HG02885 (cell line): ENCODE measurements around the gene ANKMY1.
"Not testable (repeated sequence)": the region's sequence is repeated elsewhere in the genome, so short reads cannot be mapped to it uniquely, and the experiment has no call there.

ENCODE experiments used
- ATAC-seq: cut with Tn5 transposase; IDR thresholded peaks from one replicate; pipeline ENCODE4 v1.9.1; 2021; ENCODE audit warnings: mild to moderate bottlenecking; ENCODE audit not compliant: unreplicated experiment, poor library complexity

Gene ANKMY1

DNA sequence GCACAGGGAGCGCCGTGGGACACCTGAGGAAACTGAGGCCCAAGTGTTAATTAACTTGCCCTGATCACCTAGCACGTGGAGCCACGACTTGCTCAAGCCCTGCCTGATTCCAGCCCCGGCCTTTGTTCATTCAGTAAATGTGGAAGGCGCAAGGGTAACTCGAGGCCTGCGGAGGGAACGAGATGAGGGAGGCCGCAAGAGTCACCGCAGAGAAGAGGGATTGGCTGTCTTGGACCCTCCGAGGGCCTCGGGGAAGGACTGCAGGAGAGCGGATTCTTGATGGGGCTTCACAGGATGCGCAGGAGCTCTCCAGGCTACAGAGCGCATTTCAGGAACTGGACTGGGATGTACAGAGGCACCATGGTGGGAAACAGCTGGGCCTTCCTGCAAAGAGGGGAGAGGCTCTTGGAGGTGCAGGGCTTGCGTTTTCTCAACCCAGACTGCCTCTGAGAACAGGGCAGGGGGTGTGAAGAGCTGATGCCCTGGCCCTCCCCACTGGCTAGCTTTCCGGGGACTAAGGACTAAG is 511 bp upstream of the ANKMY1 start:
- no peak for ATAC-seq

DNA sequence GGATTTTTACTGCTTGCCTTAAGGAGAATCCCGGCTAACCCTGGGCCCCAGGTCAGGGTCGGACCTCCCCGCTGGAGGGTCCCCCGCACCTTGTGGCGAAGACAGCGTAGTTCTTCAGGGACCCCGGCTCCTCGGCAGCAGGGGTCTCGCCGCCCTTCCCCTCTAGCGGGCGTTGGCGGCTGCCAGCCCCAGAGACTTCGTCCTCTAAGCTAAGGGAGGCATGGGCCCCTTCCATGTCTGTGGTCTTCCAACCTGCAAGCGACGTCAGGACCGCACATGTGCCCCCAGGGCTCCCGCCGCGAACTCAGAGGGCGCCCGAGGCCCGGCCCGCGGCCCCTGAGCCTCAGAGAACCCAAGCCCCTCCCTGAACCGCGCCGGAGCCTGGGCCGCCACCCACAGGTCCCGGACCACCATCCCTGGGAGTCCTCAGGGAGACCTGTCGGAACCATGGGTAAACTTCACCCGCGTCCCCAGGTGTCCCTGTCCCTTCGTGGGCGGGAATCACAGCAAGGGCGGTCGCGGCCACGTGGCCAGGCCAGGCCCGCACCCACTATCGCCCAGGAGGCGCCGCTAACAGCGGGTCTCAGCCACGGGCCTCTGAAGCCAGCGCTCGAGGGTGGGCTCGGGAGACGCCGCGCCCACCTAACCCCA is 562 bp downstream of the ANKMY1 start:
- no peak for ATAC-seq

DNA sequence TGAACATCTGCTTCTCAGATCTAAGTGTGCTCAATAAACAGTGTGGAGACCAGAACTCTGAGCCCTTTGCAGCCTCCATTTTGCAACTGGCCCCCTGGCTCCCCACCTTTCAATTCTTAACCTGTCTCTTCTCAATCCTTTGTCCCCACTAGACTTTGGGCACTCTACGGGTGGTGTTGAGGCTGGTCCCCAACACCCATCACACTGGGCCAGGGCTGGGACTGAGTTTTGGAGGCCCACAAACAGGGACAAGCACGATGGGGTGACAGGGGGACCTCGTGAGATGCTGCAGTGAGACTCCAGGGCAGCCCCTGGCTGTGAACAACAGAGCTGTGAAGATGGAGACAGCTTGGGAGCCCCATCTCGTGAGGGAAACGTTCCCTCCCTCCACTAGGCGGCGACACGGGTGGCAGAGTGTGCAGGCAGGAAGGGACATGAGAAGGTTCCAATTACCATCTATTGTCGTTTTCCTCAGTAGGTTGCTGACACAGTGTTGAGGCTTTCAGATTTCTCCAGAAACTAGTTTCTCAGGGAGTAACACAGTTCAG is 1.2 kb downstream of the ANKMY1 start:
- ATAC-seq: no peak

DNA sequence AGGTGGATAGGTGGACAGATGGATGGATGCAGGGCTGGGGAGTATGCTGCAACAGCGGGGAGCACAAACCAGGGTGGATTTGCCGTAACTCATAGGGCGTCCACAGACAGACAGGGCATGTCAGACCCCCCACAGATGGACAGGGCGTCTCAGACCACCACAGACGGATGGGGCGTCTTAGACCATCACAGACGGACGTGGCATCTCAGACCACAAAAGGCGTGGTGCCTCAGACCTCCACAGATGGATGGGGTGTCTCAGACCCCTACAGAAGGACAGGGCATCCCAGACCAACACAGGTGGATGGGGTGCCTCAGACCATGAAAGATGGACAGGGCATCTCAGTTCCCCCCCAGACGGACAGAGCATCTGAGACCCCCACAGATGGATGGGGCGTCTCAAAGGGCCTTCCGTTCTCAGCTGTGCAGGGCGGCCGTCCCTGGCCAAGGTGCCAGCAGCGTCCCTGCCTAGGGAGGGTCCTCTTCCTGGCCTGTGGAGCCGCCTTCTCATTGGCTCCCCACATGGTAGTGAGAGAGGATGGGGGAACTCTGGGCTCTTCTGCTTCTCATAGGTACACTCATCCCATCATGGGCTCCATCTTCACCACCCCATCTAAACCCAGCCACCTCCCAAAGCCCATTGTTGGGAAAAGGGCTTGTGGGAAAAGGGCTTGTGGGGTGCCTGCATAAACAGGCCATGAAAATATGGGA is 2.1 kb downstream of the ANKMY1 start:
- no peak for ATAC-seq

DNA sequence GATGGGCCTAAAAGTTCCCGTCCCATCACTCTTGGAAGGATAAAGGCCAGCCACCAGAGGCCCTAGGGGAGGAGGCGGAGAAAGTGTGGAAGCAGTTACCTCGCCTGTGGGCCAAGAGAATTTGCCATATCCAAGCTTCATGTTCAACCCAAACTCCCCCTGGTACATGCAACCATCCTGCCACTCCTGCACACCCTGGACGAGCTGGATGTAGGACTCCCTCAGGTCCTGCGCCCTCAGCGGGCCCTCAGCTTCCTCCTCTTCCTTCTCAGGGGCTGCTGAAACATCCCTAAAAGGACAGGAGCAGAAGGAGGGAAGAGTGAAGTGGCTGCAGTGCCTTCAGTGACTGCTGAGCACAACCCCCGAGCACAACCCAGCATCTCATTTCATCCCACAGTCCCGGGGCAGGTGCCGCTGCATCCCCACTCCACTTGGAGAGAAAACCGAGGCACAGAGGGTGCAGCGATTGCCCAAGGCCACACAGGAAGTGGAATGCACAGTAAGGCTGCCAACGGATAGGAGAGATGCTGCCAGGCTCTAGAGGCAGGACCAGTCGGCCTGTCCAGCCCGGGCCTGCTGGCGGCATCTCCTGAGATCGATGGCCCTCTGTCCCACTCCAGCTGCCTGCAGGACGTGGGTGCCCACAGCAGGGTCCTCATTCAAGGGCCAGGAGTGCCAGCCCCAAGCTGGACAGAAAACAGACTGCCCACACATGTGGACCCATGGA is 2.9 kb downstream of the ANKMY1 start:
- no peak for ATAC-seq

DNA sequence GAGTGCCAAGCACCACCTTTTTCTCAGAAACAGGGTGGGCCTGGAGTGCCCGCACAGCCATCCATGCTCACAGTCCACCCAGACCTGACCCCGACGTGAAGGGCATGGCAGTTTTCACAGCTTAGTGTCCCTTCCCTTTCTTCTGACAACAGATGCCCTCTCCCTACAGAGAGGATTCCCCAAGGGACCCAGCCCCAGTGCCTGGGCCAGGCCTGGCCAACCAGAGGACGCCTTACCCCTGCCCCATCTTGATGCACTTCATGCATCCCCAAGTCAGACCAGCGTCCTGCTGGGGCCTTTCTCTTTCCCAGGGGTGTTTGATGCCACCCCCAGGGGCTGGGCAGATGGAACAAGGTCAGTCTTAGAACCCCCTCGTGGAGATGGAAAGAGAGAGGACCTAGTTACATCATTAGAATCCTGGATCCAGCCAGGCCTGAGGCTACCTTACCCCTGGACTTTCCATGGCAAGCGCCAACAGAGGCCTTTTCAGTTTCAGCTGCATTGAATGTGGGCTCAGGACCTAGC is 3.8 kb downstream of the ANKMY1 start:
- ATAC-seq: no peak

DNA sequence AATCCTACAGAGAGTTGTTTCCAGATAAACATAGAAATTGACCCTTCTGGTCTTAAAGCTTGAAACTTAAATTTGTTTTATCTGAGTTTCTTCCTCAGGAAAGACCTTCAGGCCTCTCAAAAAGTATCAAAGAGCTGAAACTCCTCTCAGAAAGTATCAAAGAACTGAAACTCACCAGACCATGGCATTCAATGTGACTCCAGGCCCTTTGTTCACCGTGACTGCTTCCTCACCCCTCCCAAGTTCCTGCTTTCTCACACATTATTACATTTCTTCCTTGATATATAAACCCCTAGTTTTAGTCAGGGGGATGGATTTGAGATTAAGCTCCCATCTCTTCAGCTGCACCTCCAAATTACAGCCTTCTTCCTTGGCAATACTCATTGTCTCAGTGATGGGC is 6.0 kb downstream of the ANKMY1 start:
- ATAC-seq: no peak

DNA sequence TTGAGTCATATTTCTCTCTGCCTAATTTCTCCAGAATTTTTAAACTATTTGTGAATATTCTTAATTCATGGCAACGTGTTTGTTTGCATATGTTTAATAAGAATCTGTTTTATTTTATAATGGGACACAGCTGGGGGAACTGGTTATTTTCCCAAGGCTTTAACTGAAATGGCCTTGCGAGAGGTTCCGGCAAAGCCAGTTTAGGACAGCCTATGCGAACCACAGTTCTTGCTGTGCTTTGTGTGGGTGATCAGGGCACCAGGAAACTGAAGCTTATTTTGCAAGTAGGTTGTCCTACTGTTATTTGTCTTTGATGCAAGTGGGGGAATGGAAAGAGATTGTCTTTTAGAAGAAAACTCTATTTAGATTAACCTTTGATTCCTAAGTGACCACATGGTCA is 6.5 kb downstream of the ANKMY1 start:
- ATAC-seq: no peak

DNA sequence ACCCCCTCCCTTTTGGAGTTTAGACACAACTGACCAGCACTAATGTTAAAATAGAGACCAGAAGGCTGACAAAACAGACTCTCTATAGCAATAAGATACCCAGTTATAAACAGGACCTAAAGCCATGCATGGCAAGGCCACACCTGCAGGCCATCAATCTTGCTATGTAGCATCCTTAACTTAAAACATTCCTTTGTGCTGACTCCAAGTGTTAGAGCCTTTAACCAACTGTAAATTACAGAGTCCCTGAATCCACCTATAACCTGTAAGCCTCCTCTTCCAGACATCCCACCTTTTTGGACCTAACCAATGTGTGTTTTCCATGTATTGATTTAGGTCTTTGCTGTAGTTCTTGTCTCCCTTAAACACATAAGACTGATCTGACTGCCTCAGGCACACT is 17.9 kb downstream of the ANKMY1 start:
- ATAC-seq: no peak

DNA sequence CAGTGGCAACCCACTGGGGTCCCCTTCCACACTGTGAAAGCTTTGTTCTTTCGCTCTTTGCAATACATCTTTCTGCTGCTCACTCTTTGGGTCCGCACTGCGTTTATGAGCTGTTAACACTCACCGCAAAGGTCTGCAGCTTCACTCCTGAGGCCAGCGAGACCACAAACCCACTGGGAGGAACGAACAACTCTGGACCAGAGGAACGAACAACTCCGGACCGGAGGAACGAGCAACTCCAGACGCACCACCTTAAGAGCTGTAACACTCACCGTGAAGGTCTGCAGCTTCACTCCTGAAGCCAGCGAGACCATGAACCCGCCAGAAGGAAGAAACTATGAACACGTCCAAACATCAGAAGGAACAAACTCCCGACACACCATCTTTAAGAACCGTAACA is 18.7 kb downstream of the ANKMY1 start:
- not testable (repeated sequence) for ATAC-seq

DNA sequence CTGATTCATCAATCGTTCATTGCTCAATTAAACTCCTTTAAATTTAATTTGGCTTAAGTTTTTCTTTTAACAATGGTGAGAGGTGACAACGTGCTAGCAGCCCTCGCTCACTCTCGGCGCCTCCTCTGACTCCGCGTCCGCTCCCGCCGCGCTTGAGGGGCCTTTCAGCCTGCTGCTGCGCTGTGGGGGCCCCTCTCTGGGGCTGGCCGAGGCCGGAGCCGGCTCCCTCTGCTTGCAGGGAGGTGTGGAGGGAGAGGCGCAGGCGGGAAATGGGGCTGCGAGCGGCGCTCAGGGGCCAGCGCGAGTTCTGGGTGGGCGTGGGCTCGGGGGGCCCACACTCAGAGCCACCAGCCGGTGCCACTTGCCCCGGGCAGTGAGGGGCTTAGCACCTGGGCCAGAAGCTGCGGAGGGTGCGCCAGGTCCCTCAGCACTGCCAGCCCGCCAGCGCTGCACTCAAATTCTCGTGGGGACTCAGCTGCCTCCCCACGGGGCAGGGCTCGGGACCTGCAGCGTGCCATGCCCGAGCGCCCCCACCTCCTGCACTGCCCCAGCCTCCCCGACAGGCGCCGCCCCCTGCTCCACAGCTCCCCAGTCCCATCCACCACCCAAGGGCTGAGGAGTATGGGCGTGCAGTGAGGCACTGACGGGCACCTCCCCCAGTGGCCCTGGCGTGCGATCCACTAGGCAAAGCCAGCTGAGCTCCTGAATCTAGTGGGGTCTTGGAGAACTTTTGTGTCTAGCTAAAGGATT is 19.6 kb downstream of the ANKMY1 start:
- no peak for ATAC-seq

DNA sequence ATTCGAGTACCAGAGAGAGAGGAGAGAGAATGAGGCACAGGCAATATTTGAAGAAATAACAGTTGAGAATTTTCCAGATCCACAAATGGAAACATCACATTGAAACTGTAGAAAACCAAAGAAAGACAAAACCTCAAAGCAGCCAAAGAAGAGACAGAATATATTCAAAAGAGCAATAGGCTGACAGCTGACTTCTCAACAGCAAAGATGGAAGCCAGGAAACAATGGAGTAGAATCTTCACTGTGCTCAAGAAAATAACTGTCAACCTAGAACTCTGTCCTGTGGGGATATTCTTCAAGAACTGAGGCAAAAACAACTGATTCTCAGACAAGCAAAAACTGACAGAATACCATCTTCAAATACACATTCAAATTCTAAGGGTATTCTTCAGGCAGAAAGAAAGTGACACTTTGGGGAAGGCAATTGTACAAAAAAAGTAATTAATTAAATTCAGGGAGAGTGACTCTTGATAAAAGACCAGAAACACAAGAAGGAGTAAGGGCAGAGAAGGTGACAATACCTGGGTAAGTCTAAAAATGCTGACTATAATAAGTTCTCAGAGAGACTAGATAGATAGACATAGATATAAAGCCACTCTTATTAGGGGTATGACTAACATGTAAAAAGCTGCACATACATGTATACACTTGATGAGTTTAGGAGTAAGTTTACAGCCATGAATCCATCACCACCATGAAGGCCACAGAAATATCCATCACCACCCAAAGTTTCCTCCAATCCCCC is 25.6 kb downstream of the ANKMY1 start:
- ATAC-seq: no peak

DNA sequence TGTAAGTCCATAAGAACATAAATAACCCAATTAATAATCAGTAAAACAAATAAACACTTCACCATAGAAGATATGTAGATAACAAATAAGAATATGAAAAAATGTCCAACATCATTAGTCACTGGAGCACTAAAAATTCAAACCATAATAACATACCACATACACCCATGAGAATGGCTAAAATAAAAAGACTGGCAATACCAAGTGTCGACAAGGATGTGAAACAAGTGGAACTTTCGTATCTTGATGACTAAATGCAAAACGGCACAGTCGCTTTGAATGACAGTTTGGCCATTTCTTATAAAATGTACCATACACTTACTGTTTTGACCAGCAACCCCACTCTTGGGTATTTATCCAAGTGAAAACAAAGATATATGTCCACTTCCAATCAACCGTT is 26.8 kb downstream of the ANKMY1 start:
- ATAC-seq: no peak

DNA sequence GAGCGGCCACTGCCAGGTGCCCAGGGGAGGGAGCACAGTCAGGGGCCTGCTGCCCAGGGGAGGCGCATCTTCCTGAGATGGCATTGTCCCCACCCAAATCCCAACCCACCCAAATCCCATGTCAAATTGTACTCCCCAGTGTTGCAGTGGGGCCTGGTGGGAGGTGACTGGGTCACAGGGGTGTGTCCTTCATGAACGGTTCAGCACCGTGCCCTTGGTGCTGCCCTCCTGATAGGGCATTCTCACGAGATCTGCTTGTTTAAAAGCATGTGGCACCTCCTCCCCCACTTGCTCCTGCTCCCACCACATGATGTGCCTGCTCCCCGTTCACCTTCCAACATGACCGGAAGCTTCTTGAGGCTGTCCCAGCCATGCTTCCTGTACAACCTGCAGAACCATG is 27.6 kb downstream of the ANKMY1 start:
- ATAC-seq: no peak

DNA sequence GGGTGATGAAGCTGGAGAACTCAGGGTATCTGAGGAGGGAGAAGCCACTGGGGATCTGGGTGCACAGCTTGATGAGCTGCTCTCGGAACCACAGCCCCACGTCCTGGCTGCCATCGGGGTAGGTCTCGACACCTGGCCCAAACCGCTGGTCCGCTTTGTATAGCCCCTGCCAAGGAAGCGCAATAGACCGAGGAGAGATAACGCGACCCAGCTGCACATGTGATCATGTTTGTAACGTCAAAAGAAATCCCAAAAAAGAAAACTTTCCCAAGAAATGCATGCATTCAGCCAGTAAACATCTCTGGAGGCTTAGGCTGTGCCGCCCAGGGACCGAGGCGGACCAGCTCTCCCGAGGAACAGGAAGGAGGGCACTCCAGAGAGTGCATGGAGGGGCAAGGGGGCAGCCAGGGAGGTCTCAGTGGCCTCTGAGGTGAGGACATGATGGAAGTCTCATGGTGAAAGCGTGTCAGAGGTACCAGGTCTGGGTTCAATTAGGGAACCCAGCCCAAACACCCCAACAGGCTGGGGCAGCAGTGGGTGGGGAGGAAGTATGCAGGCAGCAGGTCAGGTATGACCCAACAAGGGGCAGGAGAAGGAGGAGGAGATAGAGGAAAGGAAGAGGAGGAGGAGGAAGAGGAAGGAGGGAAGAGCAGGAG is 28.3 kb downstream of the ANKMY1 start:
- no peak for ATAC-seq

DNA sequence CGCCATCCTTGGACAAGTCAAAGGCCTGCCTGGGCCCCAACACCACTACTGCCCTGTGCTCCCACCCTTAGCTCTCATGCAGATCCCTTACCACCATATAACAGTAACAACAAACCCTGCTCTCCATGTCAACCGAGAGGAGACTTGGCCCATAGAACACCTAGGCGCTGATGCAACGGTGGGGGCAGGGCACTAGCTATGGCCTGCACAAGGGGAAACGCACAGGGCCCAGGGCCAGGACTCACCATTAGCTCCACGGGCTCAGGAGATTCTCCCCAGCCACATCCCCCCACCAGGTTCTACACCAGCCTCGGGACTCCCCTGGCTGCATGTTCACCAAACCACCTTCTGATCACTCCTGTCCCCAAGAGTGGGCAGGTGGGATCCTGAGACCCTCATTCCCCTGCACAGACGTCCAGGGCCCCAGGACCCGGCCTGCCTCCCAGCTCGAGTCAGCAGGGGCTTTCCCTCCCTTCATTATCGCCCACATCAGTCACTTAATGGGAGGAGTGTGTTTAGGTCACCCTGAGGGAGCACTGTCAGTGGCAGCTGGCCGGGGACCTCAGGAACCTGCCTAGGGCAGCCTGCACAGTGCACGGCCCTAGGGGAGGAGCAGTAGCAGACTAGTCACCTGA is 29.3 kb downstream of the ANKMY1 start:
- ATAC-seq: no peak

DNA sequence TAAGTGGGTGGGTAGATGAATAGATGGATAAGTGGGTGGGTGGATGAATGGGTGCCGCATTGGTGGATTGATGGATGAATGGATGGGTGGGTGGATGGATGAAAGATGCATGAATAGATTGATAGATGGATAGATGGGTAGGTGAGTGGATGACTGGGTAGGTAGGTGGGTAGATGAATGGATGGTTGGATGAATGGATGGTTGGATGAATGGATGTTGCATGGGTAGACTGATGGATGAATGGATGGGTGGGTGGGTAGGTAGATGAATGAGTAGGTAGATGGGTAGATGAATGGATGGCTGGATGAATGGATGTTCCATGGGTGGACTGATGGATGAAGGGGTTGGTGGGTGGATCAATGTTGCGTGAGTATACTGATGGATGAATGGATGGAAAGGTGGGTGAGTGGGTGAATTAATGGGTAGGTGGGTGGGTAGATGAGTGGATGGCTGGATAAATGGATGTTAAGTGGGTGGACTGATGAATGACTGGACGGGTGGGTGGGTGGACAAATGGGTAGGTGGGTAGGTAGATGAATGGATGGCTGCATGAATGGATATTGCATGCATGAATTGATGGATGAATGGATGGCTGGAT is 30.5 kb downstream of the ANKMY1 start:
- no peak for ATAC-seq

DNA sequence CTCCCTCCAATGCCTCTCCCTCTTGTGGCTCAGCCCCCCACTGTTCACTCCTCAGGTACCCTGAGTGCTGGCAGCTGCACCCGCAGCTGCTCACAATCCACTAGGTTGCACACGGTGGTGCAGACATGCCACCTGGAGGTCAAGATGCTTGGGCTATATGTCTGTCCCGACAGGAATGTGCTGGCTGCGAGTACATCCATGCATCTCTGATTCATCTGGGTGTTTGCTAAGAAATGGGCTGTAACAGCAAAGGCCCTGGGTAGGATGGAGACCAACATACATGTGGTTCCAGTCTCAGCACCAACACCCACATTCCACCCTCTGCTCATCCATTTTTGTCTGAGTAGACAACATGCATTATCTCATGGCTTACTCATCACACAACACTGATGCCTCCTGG is 31.3 kb downstream of the ANKMY1 start:
- no peak for ATAC-seq
